Measurements from ENCODE around the gene PAQR6. TPM values are rescaled to one million over a fixed set of nuclear protein-coding genes. Genes with fewer than 3 reads are reported as not detected.

PAQR6 gene
- total RNA-seq, 1 experiment from 2014 or later: 4.1 TPM

DNA sequence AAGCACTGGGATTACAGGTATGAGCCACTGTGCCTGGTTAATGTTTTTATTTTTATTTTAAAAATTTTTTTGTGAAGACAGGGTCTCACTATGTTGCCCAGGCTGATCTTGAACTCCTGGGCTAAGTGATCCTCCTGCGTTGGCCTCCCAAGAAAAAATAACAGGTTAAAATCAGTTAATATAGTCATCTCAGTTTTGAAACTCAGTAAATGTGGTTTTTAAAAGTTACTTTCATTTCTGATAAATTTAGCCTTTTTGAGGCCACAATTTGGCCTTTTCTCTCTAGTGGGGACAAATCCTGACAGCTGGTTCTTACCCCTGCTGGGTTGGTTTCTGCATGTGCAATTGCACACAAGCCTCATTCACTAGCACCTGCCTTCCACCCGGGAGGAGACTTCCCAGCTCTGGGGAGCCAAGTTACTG is 21.7 kb downstream of the PAQR6 start:
- ChIA-PET POLR2A (ENCODE audit: low non-redundant PET) (no interaction called here), CTCF (interaction anchor here (2.4 kb wide), 1 partner anchor 79 kb away, joined by 28 read pairs; no protein-coding TSS in a partner anchor)

DNA sequence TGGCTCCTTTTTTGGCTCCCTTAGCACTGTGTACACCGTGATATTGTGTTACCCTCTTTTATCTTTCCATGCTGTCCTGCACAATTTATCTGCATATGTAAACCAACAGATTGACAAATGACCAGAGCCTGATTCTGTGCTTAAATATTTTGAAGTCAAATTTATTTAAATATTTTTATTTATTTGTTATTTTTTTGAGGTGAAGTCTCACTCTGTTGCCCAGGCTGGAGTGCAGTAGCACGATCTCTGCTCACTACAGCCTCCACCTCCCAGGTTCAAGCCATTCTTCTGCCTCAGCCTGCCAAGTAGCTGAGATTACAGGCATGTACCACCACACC is 22.2 kb downstream of the PAQR6 start:
- no peak for DNase-seq (ENCODE audit: low spot score)
- ChIA-PET CTCF (interaction anchor here (0.6 to 2.4 kb wide), 16 partner anchors 11 to 242 kb away, joined by 3 to 37 read pairs (median 4); partner anchors contain the start of genes PMF1 and SLC25A44), POLR2A (ENCODE audit: low non-redundant PET) (no interaction called here)
- H3K9me3 ChIP-seq (ENCODE audit: low read depth, low read length, poor library complexity, severe bottlenecking): no peaks in the 10 kb centered on the region
- no peak overlapping the region for H3K4me3 ChIP-seq (ENCODE audit: low read depth, low read length, poor library complexity, severe bottlenecking)
- no peak overlapping the region for H3K27ac ChIP-seq (ENCODE audit: low read depth, low read length, poor library complexity, severe bottlenecking)
- H3K36me3 ChIP-seq (ENCODE audit: insufficient read depth, low read length, poor library complexity, severe bottlenecking): peaks cover 33% of the 10 kb centered on the region
- no TSS peak for BruUV-seq (replicated peaks)
- no peaks in the 10 kb centered on the region for H3K27me3 ChIP-seq (replicated peaks; ENCODE audit: insufficient read depth, low read depth, low read length, poor library complexity)
- intact Hi-C loops (cut with micrococcal nuclease; ENCODE audit: unreplicated experiment): loop anchor here (1.0 kb wide), 2 partner anchors 79 to 135 kb away; no protein-coding TSS in a partner anchor
- TF ChIP-seq, protein P1, sequence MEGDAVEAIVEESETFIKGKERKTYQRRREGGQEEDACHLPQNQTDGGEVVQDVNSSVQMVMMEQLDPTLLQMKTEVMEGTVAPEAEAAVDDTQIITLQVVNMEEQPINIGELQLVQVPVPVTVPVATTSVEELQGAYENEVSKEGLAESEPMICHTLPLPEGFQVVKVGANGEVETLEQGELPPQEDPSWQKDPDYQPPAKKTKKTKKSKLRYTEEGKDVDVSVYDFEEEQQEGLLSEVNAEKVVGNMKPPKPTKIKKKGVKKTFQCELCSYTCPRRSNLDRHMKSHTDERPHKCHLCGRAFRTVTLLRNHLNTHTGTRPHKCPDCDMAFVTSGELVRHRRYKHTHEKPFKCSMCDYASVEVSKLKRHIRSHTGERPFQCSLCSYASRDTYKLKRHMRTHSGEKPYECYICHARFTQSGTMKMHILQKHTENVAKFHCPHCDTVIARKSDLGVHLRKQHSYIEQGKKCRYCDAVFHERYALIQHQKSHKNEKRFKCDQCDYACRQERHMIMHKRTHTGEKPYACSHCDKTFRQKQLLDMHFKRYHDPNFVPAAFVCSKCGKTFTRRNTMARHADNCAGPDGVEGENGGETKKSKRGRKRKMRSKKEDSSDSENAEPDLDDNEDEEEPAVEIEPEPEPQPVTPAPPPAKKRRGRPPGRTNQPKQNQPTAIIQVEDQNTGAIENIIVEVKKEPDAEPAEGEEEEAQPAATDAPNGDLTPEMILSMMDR (conservative IDR thresholded peaks at IDR 0.05; ENCODE audit: low read depth, low read length): no peak
- no peak for TF ChIP-seq EZH2 (IDR thresholded peaks at IDR 0.05; ENCODE audit: borderline replicate concordance, low read depth, low read length, poor library complexity, severe bottlenecking)
- no peaks in the 10 kb centered on the region for H3K4me1 ChIP-seq (ENCODE audit: insufficient read depth, low read length, poor library complexity, severe bottlenecking)

More for the DNA sequence above, 21.7 kb downstream of the PAQR6 start:
- intact Hi-C loops (cut with micrococcal nuclease; ENCODE audit: unreplicated experiment): no loop called here
- Histone ChIP-seq H3K36me3 (ENCODE audit: insufficient read depth, low read length, poor library complexity, severe bottlenecking) (peaks cover 31% of the 10 kb centered on the region), H3K4me3 (ENCODE audit: low read depth, low read length, poor library complexity, severe bottlenecking) (no peak overlapping the region), H3K4me1 (ENCODE audit: insufficient read depth, low read length, poor library complexity, severe bottlenecking) (no peaks in the 10 kb centered on the region), H3K27me3 (replicated peaks; ENCODE audit: insufficient read depth, low read depth, low read length, poor library complexity) (no peaks in the 10 kb centered on the region), H3K9me3 (ENCODE audit: low read depth, low read length, poor library complexity, severe bottlenecking) (no peaks in the 10 kb centered on the region), H3K27ac (ENCODE audit: low read depth, low read length, poor library complexity, severe bottlenecking) (no peak overlapping the region)
- BruUV-seq (replicated peaks): no TSS peak
- TF ChIP-seq EZH2 (IDR thresholded peaks at IDR 0.05; ENCODE audit: borderline replicate concordance, low read depth, low read length, poor library complexity, severe bottlenecking): no peak
- TF ChIP-seq, protein P1 (conservative IDR thresholded peaks at IDR 0.05; ENCODE audit: low read depth, low read length): no peak
- DNase-seq (ENCODE audit: low spot score): no peak

DNA sequence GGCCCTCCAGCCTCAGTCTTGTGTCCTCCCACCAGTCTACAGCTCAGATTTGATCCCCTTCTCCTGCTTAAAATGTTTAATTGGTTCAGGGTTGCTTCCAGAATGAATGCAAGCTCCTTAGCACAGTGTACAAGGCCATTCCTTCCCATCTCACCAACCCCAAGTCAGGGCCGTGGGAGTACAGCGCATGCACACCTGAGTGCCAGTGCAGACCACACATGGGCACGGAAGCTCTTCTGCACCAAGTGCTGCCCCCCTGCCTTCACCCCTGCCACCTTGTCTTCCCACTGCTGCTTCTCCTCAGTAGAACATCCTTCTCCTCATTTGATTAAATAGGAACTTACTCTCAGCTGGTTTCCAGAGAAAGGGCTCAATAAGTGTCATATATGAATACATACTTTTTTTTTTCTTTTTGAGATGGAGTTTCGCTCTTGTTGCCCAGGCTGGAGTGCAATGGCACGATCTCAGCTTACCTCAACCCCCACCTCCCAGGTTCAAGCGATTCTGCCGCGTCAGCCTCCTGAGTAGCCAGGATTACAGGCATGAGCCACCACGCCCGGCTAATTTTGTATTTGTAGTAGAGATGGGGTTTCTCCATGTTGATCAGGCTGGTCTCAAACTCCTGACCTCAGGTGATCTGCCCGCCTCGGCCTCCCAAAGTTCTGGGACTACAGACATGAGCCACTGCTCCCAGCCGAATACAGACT is 25.7 kb downstream of the PAQR6 start:
- CTCF ChIA-PET: no interaction called here
- DNase-seq (ENCODE audit: low spot score): no peak
- H3K9me3 ChIP-seq (ENCODE audit: low read depth, low read length, poor library complexity, severe bottlenecking): no peaks in the 10 kb centered on the region
- no peak overlapping the region for H3K4me3 ChIP-seq (ENCODE audit: low read depth, low read length, poor library complexity, severe bottlenecking)
- POLR2A ChIA-PET (ENCODE audit: low non-redundant PET): no interaction called here
- H3K36me3 ChIP-seq (ENCODE audit: insufficient read depth, low read length, poor library complexity, severe bottlenecking): peaks cover 33% of the 10 kb centered on the region
- TF ChIP-seq EZH2 (IDR thresholded peaks at IDR 0.05; ENCODE audit: borderline replicate concordance, low read depth, low read length, poor library complexity, severe bottlenecking): no peak
- TF ChIP-seq, protein P1 (conservative IDR thresholded peaks at IDR 0.05; ENCODE audit: low read depth, low read length): no peak
- intact Hi-C loops (cut with micrococcal nuclease; ENCODE audit: unreplicated experiment): no loop called here
- H3K27ac ChIP-seq (ENCODE audit: low read depth, low read length, poor library complexity, severe bottlenecking): no peak overlapping the region
- H3K4me1 ChIP-seq (ENCODE audit: insufficient read depth, low read length, poor library complexity, severe bottlenecking): no peaks in the 10 kb centered on the region
- no TSS peak for BruUV-seq (replicated peaks)
- H3K27me3 ChIP-seq (replicated peaks; ENCODE audit: insufficient read depth, low read depth, low read length, poor library complexity): no peaks in the 10 kb centered on the region

Measured in A673 (cell line).